Activated CD8-positive, alpha-beta memory T cell treated with anti-CD3 and anti-CD28 coated beads for 48 hours (primary cell): ENCODE data around the gene SLC6A8.
"Not testable (repeated sequence)": the region's sequence is repeated elsewhere in the genome, so short reads cannot be mapped to it uniquely, and the experiment has no call there.

Experiments used
- DNase-seq, 3 experiments: peaks; one replicate each; pipeline ENCODE4 v3.0.0-alpha.2; 2020; ENCODE audit warnings: low read depth in 2 of 3, low spot score in 2 of 3

The SLC6A8 gene

DNA sequence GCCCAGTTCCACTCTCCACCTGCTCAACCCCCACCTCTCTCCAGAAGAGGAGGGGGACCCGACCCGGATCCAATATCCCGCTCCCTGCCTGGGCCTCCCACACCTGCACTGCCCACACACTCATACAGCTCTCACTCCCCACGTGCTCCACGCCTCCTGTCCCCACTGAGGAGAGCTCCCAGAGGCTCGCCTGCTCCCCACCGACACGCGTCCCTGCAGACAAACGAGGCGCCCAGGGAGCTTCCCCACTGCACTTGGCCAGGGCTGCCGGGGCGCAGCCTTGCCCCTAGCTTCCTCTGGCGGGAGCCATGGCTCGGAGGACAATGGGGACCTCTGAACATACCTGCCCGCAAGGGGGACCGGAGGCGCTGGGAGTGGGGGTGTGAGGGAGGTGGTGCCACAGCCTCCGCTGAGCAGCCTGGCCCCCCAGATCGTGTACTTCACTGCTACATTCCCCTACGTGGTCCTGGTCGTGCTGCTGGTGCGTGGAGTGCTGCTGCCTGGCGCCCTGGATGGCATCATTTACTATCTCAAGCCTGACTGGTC is 5.0 kb downstream of the SLC6A8 start:
- no peak for DNase-seq

DNA sequence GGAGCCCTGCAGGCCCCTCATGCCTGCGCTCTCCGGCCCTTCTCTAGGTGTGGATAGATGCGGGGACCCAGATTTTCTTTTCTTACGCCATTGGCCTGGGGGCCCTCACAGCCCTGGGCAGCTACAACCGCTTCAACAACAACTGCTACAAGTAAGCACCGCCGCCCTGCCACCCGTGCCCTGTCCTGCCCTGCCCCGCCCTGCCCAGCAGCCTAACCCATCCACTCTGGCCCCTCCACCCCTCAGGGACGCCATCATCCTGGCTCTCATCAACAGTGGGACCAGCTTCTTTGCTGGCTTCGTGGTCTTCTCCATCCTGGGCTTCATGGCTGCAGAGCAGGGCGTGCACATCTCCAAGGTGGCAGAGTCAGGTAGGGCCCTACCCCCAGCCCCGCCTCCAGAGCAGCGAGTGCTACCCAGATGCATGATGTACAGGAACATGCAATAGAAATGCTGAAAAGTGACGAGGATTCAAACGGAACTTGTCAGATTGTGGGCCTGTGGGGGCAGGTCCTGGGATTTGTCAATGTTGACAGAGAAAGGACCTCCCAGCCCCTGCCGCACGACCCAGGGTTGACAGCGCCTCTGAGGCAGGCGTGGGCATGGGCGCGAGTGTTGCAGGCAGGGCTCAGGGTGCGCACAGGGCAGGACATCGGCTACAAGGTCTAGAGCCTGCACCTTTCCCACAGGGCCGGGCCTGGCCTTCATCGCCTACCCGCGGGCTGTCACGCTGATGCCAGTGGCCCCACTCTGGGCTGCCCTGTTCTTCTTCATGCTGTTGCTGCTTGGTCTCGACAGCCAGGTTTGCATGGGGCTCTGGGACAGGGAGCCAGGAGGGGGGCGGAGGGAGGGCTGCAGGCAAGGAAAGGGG is 5.7 kb downstream of the SLC6A8 start:
- no peak for DNase-seq

DNA sequence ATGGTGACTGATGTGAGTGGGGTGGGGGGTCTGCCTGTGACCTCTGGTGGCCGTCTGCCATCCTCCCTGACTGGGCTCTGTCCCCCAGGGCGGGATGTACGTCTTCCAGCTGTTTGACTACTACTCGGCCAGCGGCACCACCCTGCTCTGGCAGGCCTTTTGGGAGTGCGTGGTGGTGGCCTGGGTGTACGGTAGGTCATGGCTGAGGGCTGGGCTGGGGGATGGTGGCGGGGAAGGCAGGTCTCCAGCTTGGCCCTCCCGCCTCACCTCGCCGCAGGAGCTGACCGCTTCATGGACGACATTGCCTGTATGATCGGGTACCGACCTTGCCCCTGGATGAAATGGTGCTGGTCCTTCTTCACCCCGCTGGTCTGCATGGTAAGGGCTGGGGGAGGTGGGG is 6.5 kb downstream of the SLC6A8 start:
- not testable (repeated sequence) for DNase-seq

DNA sequence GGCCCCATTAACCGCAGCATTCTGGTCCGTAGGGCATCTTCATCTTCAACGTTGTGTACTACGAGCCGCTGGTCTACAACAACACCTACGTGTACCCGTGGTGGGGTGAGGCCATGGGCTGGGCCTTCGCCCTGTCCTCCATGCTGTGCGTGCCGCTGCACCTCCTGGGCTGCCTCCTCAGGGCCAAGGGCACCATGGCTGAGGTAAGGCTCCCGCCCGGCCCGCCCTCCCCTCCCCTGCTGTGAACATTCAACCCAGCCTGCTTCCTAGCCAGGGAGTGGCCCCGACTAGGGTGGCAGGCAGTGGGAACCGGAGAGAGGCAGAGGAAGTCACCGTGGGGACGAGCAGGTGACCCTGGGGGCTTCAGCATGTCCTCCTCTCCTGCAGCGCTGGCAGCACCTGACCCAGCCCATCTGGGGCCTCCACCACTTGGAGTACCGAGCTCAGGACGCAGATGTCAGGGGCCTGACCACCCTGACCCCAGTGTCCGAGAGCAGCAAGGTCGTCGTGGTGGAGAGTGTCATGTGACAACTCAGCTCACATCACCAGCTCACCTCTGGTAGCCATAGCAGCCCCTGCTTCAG is 7.1 kb downstream of the SLC6A8 start:
- DNase-seq: no peak

DNA sequence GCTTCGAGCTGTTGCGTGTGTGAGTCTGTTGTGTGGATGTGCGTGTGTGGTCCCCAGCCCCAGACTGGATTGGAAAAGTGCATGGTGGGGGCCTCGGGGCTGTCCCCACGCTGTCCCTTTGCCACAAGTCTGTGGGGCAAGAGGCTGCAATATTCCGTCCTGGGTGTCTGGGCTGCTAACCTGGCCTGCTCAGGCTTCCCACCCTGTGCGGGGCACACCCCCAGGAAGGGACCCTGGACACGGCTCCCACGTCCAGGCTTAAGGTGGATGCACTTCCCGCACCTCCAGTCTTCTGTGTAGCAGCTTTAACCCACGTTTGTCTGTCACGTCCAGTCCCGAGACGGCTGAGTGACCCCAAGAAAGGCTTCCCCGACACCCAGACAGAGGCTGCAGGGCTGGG is 8.4 kb downstream of the SLC6A8 start:
- DNase-seq: no peak

DNA sequence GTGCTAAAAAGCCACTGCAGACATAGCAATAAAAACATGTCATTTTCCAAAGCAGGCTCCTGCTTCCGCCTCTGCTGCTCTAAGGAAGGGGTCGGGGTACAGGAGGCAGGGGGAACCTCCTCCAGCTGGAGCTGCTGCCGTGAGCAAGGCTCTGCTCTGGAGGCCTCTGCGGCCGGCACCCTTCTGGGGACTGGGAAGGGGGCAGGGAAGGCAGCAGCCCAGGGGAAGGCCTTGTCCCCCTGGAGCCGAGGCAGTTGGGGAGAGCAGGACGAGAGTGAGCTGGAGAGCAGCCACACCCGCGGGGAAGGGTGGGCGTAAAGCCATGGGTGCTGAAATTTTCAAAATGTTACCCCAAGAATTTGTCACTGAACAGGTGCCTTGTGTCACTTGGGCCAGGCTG is 8.8 kb downstream of the SLC6A8 start:
- DNase-seq: not testable (repeated sequence)

DNA sequence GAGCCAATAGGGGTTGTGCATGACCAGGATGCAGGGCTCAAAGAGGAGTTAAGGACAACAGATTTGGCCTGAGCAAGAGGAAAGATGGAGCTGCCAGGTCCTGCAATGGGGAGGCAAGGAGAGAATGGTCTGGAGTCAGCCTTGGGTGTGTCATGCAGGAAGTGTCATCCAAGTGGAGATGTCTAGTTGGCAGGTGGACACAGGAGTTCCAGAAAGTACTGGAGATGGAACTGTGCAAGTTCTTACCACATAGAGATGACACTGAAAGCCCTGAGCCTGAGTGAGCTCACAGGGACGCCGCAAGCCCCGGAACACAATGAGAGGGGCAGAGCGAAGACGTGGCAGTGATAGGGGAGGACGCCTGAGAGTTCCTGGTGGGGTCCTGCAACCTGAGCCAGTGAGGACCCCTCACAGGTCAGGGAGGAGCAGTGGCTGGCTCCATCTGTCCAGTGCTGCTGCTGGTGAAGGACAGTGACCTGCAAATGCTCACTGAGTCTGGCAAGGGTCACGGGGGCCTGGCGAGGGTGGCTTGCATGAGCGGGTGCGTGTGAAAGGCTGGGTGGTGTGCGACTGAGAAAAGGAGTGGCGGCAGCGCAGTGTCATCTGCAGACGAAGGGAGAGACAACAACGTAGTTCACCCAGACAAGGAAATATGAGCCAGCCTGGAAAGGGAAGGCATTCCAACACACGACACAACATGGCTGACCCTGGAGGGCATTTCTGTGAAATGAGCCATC is 9.4 kb downstream of the SLC6A8 start:
- DNase-seq: not testable (repeated sequence)

DNA sequence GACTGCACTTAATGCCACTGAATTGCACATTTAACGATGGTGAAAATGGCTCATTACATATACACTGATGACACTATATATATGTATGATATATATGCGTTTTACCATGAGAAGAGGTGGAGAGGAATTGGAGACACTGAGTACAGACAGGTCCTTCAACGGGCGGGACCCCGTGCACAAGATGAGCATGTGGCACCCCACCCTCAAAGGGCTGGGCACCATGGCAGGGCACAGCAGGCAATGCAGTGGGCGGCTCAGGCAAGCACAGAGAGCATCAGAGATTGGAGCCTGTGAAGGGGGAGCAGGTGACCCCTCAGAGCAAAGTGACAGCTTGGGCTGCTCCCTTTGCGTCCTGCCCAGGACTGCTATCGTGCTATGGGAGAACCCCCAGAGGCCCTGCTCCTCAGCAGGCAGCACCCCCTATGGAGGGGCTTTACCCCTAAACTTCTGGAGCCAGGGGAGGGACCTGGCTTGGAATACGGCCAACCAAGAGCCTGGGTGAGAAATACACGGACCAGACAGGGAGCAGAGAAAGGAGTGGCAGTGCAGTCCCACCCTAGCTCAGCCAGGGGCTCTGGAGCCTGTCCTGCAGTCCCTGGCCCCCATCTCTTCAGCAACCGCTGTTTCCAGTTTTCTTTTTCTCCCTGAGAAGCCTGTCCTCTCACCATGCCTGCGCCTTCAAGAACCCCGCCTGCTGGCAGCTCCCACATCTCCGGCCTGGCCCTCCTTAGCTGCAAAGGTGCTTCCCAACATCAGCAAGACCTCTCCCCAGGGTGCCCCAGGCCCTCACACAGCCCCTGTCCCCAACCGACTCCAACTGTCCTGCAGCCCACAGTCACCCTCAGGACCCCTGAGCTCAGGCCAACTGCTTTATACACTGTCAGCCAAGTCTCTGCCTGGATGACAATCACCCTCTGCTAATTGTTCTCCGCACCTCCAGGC is 10.5 kb downstream of the SLC6A8 start:
- DNase-seq: no peak

DNA sequence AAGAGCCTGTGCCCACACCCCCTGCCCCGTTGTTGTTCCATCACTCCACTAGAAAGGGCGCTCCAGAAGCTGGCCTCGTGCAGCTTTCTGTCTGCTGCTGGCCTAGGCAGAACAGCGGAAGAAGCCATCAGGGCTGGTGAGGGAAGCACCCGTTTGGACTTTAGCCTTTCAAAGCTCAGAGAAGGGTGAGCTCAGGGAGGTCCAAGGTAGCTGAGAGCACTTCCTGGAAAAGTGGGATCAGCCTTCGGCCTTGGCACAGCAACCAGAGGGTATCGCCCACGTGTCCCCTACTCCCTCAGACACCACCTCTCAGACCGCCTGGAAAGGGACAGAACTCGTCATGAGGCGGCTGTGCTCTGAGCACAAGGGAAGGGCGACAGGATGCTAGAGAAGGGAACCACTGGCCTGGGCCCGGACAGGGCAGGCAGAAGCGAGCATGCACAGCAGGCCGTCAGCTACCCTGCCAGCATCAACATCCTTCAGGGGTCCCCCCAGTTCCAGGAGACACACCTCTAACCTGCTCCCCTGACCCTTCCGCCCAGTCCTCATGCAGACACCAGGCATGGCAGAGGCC is 11.6 kb downstream of the SLC6A8 start:
- not testable (repeated sequence) for DNase-seq

DNA sequence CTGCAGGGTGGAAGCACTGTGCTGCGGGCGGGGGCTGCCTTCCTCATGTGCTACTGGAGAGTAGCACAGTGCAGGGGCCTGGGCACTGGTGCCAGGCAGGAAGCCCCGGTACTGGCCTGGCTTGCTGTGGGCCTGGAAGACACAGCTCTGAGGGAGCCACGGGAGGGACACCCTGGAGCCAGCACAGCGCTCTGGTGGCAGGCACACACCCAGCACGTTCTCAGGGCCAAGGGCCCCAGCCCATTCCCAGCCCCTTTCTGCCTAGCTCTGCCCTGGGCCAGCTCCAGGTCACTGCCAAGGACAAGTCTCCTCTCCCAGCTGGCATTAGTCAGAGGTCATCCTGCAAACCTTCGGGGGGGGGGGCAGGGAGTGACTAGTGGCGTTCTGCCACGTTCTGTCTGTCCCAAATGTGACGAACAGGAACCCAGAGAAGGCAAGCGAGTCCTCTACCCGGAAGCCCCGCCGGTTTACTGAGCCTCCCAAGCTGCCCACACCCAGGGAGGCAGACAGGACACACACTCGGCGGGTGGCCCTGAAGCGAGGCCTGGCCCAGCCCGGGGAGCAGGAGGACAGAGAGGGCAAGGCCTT is 12.2 kb downstream of the SLC6A8 start:
- DNase-seq: not testable (repeated sequence)

DNA sequence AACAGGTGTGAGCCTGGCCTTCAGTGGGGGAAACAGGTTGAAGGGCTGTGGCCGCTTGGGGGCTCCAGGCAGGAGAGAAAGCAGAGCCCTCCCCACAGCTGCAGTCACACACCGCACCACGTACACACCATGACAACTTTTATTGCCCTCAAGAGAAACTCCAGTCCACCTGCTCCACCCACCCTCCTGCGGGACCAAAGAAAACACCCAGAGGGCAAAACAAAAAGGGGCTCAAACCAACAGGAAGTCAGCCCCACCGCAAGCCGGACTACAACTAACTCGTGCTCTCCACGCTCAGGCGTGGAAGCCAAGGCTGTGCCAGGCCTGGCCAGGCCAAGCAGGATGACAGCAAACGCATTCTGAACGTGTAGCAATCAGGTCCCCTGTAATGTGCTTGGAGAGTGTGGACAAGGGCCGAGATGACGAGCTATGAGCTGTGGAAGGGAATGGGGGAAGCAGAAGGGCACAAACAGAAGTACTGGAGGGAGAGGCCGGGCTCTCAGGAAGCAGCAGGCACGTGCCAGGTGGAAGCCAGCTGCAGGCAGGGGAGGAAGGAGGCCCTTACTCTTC is 12.7 kb downstream of the SLC6A8 start:
- no peak for DNase-seq

DNA sequence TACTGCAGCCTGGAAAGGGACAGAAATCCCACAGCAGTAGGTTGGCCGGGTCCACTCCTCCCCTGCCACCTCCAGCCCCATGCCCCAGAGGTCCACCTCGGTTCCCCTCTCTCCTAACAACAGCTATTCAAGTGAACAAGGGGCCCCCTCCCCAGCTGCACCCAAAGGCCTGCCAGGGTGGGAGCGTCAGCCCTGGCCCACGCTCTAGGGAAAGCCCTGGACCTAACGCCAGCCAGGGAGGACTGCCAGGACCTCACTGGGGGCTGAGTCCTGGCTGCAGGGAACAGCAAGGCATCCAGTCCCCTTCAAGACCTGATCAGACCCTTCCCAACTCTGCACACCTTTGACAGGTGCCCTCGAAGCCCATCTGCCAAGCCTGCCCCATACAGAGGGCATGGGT is 13.2 kb downstream of the SLC6A8 start:
- no peak for DNase-seq

DNA sequence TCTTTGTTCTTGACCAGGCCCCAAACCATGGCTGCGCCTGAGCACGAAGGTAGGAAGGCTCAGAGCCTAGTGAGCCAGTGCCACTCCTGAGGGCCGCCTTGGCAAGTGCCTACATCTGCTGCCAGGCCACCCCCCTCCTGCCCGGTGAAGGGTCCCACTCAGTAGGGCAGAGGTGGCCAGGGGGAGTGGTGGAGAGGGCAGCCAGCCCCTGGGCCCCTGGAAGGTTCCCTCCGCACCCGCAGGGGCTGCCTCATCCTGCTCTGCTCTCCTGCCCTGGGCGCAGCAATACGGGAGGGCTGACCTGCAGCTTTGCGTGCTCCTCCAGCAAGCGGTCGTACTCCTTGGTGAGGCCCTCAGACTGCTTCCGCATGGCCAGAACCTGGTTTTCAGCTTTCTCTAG is 14.0 kb downstream of the SLC6A8 start:
- DNase-seq: no peak

DNA sequence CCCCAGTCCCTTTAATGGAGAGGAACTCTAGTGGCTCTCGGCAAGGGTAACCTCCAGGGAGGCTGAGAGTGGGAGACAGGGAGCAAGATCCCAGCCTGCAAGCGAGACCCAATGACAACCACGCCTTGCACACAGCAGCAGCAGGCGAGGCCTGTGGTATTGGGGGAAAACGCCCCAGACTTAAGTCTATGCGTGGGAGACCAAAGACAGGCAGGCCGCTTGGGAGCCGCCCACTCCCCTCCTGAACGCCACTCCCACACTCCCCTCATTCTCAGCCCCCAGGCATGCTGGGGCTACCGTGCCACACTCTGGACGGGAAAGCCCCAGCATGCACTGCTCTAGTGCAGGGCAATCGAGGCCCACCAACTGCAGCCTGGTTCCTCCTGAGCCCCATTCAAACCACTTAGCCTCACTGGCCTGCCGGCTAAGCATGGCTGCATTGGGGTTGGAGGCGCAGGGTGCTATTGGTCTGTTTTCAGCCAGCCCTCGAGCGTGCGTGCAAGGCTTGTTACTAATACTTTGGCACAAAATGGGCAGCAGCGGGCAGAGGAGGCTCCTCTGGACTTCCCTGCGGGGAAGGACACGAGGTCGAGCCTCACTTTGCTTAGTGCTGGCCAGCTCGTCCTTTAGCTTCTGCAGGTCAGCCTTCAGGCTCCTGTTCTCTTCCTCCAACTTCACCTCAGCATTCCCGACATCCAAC is 14.8 kb downstream of the SLC6A8 start:
- no peak for DNase-seq

DNA sequence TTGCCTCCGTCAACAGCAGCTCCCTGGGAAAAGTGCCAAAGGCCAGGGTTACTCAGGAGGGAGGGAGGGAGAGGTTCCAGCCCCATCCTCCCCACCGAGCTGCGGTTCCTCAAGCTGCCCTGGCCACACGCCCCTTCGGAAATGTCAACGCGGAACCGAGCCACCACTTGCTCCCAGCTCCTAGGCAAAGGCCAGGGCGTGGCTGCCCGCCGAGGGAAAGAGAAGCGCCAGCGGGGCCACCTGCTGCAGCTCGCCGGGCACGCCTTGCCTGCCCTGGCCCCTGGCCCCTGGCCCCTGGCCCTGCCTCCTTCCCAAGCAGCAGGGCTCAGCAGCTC is 15.3 kb downstream of the SLC6A8 start:
- DNase-seq: no peak

DNA sequence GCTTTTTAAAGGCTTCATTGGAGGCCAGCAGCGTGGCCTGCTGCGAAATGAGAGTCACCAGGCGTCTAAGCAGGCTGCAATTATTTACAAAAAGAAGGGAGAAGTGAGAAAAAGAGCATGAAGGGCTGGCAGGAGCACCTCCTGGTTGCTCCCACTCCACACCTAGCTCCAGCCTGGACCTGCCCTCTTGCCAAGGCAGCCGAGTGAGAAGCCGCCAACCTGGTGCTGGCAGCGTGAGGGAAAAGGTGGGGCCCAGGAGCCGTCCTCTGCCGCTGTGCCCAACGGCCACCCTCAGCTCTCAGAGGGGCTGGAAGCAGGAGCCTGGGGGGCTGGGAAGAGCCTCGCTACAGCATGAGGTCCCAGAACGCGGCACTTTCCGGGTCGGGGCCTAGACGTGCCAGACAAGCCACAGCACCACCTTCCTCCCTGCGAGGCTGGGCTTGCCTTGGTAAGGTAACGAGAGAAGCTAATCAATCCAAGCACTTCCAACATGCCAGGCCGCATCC is 16.3 kb downstream of the SLC6A8 start:
- no peak for DNase-seq

DNA sequence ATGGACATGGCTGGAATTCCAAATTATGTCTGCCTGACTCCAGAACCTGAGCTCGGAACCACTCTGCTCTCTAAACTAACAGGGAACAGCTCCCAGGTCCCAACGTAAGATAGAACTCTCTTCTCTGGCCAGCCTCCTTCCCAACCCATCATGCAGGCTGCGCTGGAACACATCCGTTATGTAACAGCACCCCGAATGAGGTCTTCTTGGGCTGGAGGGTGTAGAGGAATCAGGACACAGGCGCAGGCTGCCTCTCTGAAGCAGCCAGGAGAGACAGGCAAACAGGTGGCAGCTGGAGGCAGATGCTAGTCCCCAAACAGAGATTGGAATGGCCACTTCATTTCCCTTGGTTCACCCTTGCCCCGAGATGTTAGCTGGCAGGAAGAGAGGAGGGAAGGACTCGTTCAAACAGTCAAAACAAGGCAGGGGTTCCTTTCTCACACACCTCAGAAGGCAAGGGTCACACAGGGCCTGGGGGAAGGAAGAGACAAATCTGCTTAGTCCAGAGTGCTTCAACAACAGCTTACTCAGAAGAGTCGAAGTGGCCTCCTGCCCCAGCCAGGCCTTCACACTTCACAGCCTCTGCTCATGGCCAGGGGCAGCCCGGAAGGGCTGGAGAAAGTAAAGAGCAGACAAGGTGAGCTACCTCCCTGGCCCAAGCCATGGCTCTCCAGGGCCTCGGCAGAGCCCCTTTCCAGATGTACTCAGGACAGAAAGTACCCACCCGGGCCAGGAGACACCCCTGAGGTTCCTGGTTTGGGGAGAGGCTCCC is 17.1 kb downstream of the SLC6A8 start:
- not testable (repeated sequence) for DNase-seq

DNA sequence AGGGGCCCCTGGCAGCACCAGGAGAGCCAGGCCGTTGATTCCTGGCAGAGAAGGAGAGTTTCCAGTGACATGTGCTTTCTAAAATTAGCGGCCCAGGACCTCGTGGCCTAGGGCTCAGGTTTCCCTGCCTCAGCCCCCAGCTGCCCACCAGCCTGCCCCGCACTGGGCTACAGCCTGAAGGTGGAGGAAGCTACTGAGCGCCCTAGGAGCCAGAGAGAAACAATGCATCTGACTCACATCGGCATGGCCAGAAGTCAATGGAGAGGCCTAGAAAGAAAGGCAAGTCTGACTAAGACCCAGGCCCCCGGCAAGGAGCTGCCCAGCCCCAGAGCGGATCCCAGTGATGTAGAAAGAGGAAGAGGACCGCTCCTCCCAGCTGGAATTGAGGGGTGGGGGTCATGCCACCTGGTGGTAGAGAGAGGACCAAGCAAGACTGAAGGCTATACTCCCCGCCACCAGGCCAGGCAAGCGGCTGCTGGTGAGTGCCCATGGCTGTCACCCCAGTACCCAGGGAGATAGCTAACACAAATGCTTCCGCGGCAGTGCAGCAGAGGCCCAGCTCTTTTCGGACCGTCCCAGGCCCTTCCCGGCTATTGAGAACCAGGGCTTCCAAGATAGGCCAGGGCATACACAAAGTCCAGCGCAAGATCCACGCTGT is 17.8 kb downstream of the SLC6A8 start:
- not testable (repeated sequence) for DNase-seq
